HG02798 (cell line): ENCODE measurements around the gene RBM14.
"Not testable (repeated sequence)": the region's sequence is repeated elsewhere in the genome, so short reads cannot be mapped to it uniquely, and the experiment has no call there.

Source experiments
- ATAC-seq: cut with Tn5 transposase; IDR thresholded peaks from one replicate; pipeline ENCODE4 v1.9.1; 2021; ENCODE audit warnings: mild to moderate bottlenecking; ENCODE audit not compliant: unreplicated experiment, poor library complexity

RBM14 gene

DNA sequence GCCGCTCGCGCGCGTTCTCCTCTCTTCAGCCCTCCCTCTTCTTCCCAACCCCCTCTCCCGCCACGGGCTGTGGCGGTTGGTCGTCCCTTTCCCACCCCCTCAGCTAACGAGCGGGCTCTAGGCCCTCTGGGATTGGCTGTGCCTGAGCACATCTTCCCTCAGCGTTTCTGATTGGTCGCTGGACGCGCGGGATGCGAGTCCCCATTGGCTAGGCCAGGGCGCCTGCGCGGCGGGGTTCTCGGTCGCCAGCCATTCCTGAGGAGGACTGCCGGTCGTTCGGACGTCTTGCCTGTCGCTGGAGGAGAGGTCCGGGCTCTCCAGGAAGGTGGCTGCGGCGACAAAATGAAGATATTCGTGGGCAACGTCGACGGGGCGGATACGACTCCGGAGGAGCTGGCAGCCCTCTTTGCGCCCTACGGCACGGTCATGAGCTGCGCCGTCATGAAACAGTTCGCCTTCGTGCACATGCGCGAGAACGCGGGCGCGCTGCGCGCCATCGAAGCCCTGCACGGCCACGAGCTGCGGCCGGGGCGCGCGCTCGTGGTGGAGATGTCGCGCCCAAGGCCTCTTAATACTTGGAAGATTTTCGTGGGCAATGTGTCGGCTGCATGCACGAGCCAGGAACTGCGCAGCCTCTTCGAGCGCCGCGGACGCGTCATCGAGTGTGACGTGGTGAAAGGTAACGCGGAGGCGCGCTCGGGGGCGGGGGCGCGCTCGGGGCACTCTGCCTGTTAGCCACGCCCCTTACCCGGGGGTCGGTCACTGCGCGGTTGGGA, at the start of gene RBM14:
Gene RBM14 (plus strand): TSS at position 252 of the 776 bp plus-strand sequence. CDS start 91 bp downstream, at position 343.
- peak; percentile 96 for ATAC-seq

DNA sequence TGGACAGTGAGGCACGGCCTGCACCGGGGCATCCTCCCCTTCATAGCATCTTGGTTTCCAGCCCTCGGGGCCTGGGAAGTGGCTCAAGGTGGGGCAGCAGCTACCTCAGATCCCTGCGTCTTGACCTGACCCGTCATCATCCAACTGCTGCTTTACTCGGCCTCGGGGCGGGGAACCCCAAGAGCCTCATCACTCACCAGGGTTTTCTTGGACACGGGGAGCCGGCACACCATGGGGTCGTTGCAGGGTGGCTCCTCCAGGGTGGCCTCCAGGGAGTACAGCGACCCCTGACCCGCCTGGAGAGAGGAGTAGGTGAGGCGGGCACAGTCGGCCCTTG, 48.7 kb upstream of the RBM14 start:
- no peak for ATAC-seq

GRCh38 chr11:66568124-66568916, 48.1 kb upstream of the RBM14 start, which contains the start of gene CTSF:
Gene CTSF (minus strand): TSS chr11:66568606. CDS start chr11:66568486, 120 bp downstream.
- no peak for ATAC-seq

DNA sequence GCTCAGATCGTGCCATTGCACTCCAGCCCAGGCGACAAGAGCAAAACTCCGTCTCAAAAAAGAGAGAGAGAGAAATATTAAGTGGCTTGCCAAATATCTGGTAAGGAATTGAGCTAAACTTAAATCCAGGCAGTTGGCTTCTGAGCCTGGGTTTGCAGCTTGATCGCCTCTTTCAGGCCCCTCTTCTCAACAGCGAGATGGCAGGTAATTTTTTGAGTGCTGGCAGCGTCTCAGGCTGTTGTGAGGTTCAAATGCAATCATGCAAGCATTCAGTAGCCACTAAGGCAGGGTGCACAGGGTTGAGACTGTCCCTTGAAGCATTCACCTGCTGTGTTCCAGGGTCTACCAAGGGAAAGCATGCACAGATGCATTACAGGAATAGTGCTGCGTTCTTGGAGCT, 47.4 kb upstream of the RBM14 start:
- ATAC-seq, result no peak

DNA sequence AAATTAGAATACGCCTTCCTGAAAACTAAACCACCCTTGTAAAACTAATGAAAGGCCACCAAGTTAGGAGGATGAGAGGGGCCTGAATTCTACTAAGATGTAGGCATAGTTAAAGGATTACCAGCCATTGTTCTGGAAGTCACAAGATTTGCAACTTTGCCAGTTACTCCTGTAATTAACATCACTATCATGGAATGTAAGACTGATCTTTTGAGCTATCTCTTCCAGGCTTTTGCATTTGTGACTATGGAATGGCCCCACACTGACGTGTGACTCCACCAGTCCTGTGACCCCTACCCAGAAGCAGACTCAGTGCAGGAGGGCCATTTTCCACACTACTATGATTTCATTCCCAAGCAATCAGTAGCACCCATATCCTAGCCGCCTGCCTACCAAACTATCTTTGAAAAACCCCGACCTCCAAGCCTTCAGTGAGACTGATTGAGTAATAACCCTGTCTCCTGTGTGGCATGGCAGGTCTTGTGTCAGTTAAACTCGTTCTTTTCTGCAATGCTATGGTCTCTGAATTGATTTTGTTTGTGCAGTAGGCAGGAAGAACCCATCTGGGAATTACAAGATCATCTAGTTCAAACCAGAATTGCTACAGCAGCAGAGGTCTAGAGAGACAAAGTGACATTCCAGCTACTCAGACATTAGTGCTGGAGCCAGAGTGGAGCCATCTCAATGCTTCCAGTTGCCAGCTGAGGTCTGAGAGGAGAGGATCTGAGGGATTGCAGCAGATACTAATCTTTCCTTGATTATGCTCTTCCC, 46.2 kb upstream of the RBM14 start:
- no peak for ATAC-seq

GRCh38 chr11:66570850-66571180, 45.6 kb upstream of the RBM14 start:
- no peak for ATAC-seq

DNA sequence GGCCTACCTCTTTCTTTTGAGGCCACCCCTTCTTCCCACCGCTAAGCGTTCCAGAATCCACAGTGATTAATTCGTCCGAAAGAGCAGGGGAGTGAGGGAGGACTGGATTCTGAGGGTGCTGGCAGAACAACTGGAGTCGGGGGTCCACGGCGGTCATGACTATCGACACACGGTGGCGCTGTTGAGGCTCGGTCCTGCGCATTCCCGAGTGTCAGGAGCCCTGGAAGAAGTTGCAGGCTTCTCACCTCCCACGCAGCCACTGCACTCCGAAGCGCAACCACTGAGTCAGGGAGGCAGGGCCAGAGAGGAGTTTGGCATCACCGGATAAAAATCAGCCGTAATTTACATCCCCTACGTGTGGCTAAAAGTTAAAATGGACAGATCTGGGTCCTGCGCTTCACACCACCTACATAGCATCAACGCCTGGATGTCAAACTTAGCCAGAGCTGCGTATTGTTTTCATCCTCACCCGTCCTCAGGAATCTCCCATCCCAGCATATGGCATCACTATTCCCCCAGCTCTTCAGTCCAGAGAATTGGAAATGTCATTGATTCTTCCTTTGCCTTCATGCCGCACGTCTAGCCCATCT, 37.3 kb upstream of the RBM14 start:
- ATAC-seq, result peak; percentile 46

DNA sequence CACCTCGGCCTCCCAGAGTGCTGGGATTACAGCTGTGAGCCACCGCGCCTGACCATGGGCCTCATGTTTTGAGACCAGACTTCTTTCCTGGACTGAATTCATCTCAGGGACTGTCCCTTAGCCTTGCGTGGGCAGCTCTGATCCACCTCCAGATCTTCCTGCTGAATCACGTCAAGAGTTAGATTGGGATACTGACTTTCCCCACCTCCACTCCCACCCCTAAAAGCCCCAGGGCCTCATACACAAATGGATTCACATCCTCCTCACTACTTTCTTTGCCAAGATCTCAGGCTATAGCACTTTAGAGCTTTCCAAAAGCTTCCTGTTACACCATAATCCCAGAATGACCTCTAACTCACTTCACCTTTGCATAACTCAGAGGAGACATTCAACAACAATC, 35.6 kb upstream of the RBM14 start:
- no peak for ATAC-seq

- no peak for ATAC-seq
Observed at GRCh38 chr11:66581261-66581660, 35.2 kb upstream of the RBM14 start.

DNA sequence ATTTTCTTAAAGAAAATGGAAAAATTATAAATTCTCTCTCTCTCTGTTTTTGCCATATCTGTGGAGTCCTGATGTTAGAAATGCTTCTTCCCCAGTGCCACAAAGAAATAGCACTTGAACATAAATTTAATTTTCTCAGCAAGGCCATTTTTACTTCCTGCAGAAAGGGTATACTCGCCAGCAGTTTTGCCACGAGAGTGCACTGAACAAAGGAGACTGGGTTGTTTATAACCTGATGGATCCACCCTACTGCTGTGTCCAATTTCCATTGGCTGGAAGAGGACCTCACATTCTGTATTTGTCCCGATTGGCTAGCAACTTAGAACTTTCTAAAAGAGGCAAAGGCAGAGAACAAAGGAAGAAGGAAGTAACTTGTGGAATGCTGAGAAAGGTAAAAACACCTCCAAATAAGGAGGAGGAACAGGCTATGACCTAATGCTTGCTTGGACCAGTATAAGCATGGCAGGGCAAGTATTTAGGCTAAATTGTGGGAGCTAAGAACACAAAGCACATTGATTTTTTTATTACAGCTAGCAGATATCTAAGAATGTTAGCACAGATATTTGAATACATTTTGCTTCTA, 33.8 kb upstream of the RBM14 start:
- ATAC-seq, result not testable (repeated sequence)

- not testable (repeated sequence) for ATAC-seq
Observed at GRCh38 chr11:66585447-66585846, 31.0 kb upstream of the RBM14 start.

DNA sequence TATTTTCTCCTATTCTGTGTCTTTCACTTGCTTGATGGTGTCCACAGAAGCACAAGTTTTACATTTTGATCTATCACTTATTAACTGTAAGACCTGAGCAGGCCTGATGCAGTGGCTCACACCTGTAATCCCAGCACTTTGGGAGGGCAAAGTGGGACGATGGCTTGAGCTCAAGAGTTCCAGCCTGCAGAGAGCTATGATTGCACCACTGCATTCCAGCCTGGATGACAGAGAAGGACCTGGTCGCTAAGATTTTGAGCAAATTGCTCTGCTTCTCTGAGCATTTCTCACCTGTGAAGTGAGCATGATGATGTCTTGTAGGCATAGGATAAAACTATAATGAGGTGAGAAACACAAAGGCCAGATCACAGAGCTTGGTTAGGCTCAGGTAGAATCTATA, 30.3 kb upstream of the RBM14 start:
- no peak for ATAC-seq

- not testable (repeated sequence) for ATAC-seq
Observed at GRCh38 chr11:66589315-66589714, 27.1 kb upstream of the RBM14 start.

GRCh38 chr11:66589996-66590675, 26.3 kb upstream of the RBM14 start:
- no peak for ATAC-seq

DNA sequence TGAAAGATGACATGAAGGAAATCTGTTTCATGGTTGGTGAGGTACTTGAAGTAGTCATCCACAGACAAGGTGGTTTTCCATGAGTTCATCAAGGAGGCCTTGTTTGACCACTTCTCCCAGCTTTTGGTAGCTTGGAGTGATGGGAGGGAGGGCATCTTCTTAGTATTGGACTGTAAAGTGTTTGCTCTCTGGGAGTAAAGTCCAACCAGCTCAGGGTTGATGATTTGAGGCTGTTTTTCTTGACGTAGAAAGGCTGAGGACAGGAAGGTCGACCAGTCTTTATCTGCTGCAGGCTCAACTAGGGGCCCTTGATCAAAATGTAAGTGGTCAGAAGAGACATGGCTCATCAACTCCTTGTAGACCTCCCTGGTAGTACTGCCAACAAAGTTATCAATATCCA, 25.3 kb upstream of the RBM14 start:
- ATAC-seq, result no peak

DNA sequence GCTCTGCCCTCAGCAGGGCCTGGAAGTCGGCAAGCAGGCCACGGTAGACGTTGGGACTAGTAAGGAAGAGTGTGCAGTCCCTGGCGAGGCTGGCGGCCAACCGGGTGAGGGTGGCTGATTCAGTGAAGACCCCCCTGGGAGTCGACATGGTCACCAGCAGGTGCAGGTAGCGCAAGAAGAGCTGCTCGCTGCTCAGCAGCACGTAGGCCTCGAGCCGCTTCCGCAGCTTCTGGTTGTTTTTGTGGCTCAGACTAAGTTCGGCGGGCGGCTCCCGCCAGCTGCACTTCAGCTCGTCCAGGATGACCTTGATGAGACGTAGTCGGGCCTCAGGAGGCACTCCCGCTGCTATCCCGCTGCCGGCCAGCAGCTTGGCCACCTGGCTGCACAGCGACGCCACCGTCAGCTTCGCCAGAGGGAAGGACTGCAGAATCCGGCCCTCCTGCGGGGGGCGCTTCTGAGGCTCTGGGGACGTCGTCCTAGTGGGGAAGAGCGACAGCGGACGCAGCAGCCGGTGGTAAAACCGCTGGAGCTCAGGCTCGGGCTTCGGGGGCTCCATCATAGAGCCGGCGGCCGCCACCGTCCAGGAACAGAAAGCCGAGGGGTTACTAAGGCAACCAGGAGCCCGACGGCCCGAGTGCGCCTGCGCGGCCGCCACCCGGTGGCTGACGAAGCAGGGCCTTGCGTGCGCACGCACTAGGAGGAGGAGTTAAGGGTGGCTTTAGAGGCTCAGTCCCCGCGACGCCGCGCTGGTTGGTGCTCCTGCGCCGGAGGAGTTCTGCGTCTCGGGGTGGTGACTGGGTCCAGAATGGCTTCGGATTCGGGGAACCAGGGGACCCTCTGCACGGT, 23.8 kb upstream of the RBM14 start, which contains the start of the genes CCDC87 and CCS:
Gene CCDC87 (minus strand): TSS at position 607 of the 846 bp plus-strand sequence. CDS start 48 bp downstream, at position 559.
Gene CCS (plus strand): TSS at position 729 of the 846 bp plus-strand sequence. CDS start 77 bp downstream, at position 806.
- peak; percentile 96 for ATAC-seq

- peak; percentile 22 for ATAC-seq
Observed at GRCh38 chr11:66593303-66593635, 23.2 kb upstream of the RBM14 start.

- no peak for ATAC-seq
Observed at GRCh38 chr11:66593650-66594049, 22.8 kb upstream of the RBM14 start.
